ENCODE results near the gene PTGIS.

The PTGIS gene

GRCh38 chr20:49470922-49471321 is 97.0 kb downstream of the PTGIS start:
- no peak for DNase-seq (ENCODE audit: low spot score)

- no peak for DNase-seq (ENCODE audit: low spot score)
These were observed 98.9 kb downstream of the PTGIS start for GRCh38 chr20:49469060-49469459.

GRCh38 chr20:49468412-49468811 is 99.5 kb downstream of the PTGIS start:
- DNase-seq (ENCODE audit: low spot score): no peak

- no peak for DNase-seq (ENCODE audit: low spot score)
These were observed 101.6 kb downstream of the PTGIS start for GRCh38 chr20:49466114-49466912.

GRCh38 chr20:49464556-49464955 is 103.4 kb downstream of the PTGIS start:
- DNase-seq (ENCODE audit: low spot score): no peak

GRCh38 chr20:49462626-49463025 is 105.3 kb downstream of the PTGIS start:
- no peak for DNase-seq (ENCODE audit: low spot score)

- no peak for DNase-seq (ENCODE audit: low spot score)
These were observed 105.9 kb downstream of the PTGIS start for GRCh38 chr20:49461894-49462620.

- DNase-seq (ENCODE audit: low spot score): no peak
These were observed 107.0 kb downstream of the PTGIS start for GRCh38 chr20:49460916-49461315.

GRCh38 chr20:49460131-49460530 is 107.8 kb downstream of the PTGIS start:
- DNase-seq (ENCODE audit: low spot score): no peak

GRCh38 chr20:49459684-49460083 is 108.3 kb downstream of the PTGIS start:
- DNase-seq (ENCODE audit: low spot score): no peak

GRCh38 chr20:49457444-49457843 is 110.5 kb downstream of the PTGIS start:
- DNase-seq (ENCODE audit: low spot score): no peak

- DNase-seq (ENCODE audit: low spot score): no peak
These were observed 111.3 kb downstream of the PTGIS start for GRCh38 chr20:49456646-49457045.

GRCh38 chr20:49455691-49456090 is 112.2 kb downstream of the PTGIS start:
- no peak for DNase-seq (ENCODE audit: low spot score)

All from SK-N-DZ (cell line).